H9 (cell line): Measurements from ENCODE around the gene NCAN. TPM values are rescaled to one million over a fixed set of nuclear protein-coding genes. Genes with fewer than 3 reads are reported as not detected.

Source experiments
- DNase-seq: peaks from one replicate; pipeline ENCODE4 v3.0.0-alpha.2; 2017
- H2AFZ ChIP-seq: one replicate; pipeline ENCODE4 v1.6.1; 2013; ENCODE audit warnings: mild to moderate bottlenecking, low read length, control low read depth, moderate library complexity
- H2AK5ac ChIP-seq: 2 replicates; pipeline ENCODE4 v1.6.1; 2013; ENCODE audit warnings: low read length, control low read depth, mixed read lengths; ENCODE audit not compliant: insufficient read length
- H2BK120ac ChIP-seq: one replicate; pipeline ENCODE4 v1.6.1; 2013; ENCODE audit warnings: low read depth, mild to moderate bottlenecking, low read length, control low read depth, inconsistent platforms; ENCODE audit not compliant: poor library complexity, severe bottlenecking
- H2BK12ac ChIP-seq: 2 replicates; pipeline ENCODE4 v1.6.1; 2013; ENCODE audit warnings: low read length, control low read depth, mixed read lengths, low read depth; ENCODE audit not compliant: insufficient read length
- H2BK15ac ChIP-seq: 2 replicates; pipeline ENCODE4 v1.6.1; 2013; ENCODE audit warnings: low read depth, low read length, control low read depth
- H2BK20ac ChIP-seq: one replicate; pipeline ENCODE4 v1.6.1; 2013; ENCODE audit warnings: low read depth, mild to moderate bottlenecking, low read length, control low read depth, inconsistent platforms; ENCODE audit not compliant: poor library complexity, severe bottlenecking
- H2BK5ac ChIP-seq: 2 replicates; pipeline ENCODE4 v1.6.1; 2013; ENCODE audit warnings: low read length, control low read depth, mixed read lengths; ENCODE audit not compliant: insufficient read length
- H3K14ac ChIP-seq: 2 replicates; pipeline ENCODE4 v1.6.1; 2013; ENCODE audit warnings: low read length, control low read depth; ENCODE audit not compliant: insufficient read depth
- H3K18ac ChIP-seq: 2 replicates; pipeline ENCODE4 v1.6.1; 2013; ENCODE audit warnings: low read depth, mild to moderate bottlenecking, mixed read lengths, low read length, control low read depth; ENCODE audit not compliant: insufficient read length
- H3K23ac ChIP-seq: 2 replicates; pipeline ENCODE4 v1.6.1; 2013; ENCODE audit warnings: low read length, control low read depth, mixed read lengths, low read depth; ENCODE audit not compliant: insufficient read length
- H3K23me2 ChIP-seq: 2 replicates; pipeline ENCODE4 v1.6.1; 2013; ENCODE audit warnings: low read depth, mild to moderate bottlenecking, mixed read lengths, low read length, control low read depth; ENCODE audit not compliant: insufficient read length, poor library complexity, severe bottlenecking
- H3K27ac ChIP-seq: 2 replicates; pipeline ENCODE4 v1.5.1; 2013; ENCODE audit warnings: low read length, control low read depth, mixed read lengths, low read depth; ENCODE audit not compliant: insufficient read length
- H3K27me3 ChIP-seq: 2 replicates; pipeline ENCODE4 v1.6.1; 2013; ENCODE audit warnings: low read length, control low read depth, inconsistent platforms; ENCODE audit not compliant: insufficient read depth
- H3K4ac ChIP-seq: 2 replicates; pipeline ENCODE4 v1.6.1; 2013; ENCODE audit warnings: low read depth, mild to moderate bottlenecking, control low read depth, inconsistent platforms, low read length, moderate library complexity
- H3K4me1 ChIP-seq: 2 replicates; pipeline ENCODE4 v1.6.1; 2013; ENCODE audit warnings: low read length, control low read depth, inconsistent platforms; ENCODE audit not compliant: insufficient read depth
- H3K4me2 ChIP-seq: 2 replicates; pipeline ENCODE4 v1.6.1; 2013; ENCODE audit warnings: low read length, control low read depth, mixed read lengths; ENCODE audit not compliant: insufficient read length, insufficient read depth
- H3K56ac ChIP-seq: 2 replicates; pipeline ENCODE4 v1.6.1; 2013; ENCODE audit warnings: low read depth, mild to moderate bottlenecking, mixed read lengths, low read length, control low read depth; ENCODE audit not compliant: insufficient read length
- H3K79me1 ChIP-seq: 2 replicates; pipeline ENCODE4 v1.6.1; 2013; ENCODE audit warnings: low read depth, mild to moderate bottlenecking, moderate library complexity, low read length, control low read depth, inconsistent platforms; ENCODE audit not compliant: insufficient read depth, poor library complexity, severe bottlenecking
- H3K79me2 ChIP-seq: 2 replicates; pipeline ENCODE4 v1.6.1; 2013; ENCODE audit warnings: low read length, control low read depth, inconsistent platforms; ENCODE audit not compliant: insufficient read depth
- H3K9ac ChIP-seq: 2 replicates; pipeline ENCODE4 v1.6.1; 2013; ENCODE audit warnings: low read length, control low read depth, mixed read lengths; ENCODE audit not compliant: insufficient read length; ENCODE audit errors: extremely low read depth
- H3K9me3 ChIP-seq: one replicate; pipeline ENCODE4 v1.6.1; 2013; ENCODE audit warnings: low read depth, low read length, inconsistent platforms; ENCODE audit not compliant: control insufficient read depth
- H3T11ph ChIP-seq: one replicate; pipeline ENCODE4 v1.6.1; 2013; ENCODE audit warnings: mild to moderate bottlenecking, low read length, control low read depth, inconsistent platforms
- H4K20me1 ChIP-seq: one replicate; pipeline ENCODE4 v1.6.1; 2013; ENCODE audit not compliant: control insufficient read depth, insufficient read length, insufficient read depth
- H4K5ac ChIP-seq: 2 replicates; pipeline ENCODE4 v1.6.1; 2013; ENCODE audit warnings: low read depth, mild to moderate bottlenecking, mixed read lengths, low read length, control low read depth; ENCODE audit not compliant: insufficient read length
- H4K8ac ChIP-seq: replicated peaks from 2 replicates; pipeline ENCODE4 v1.6.1; 2013; ENCODE audit warnings: low read length, control low read depth, mixed read lengths, low read depth; ENCODE audit not compliant: insufficient read length
- H4K91ac ChIP-seq: 2 replicates; pipeline ENCODE4 v1.6.1; 2013; ENCODE audit warnings: low read depth, mild to moderate bottlenecking, moderate library complexity, mixed read lengths, low read length, control low read depth; ENCODE audit not compliant: insufficient read length
- H3K27ac Mint-ChIP-seq, 3 experiments: 2 replicates in 2 of 3; 3 replicates in 1 of 3; pipeline ENCODE4 v1.8.0; 2020 to 2021; ENCODE audit warnings: mixed read lengths in 3 of 3, mild to moderate bottlenecking in 1 of 3, moderate library complexity in 1 of 3
- H3K27me3 Mint-ChIP-seq: 2 replicates; pipeline ENCODE4 v1.8.0; 2021; ENCODE audit warnings: low read depth, mild to moderate bottlenecking, moderate library complexity, mixed read lengths
- H3K36me3 Mint-ChIP-seq, 3 experiments: 2 replicates in 2 of 3; 3 replicates in 1 of 3; pipeline ENCODE4 v1.8.0; 2020 to 2021; ENCODE audit warnings: low read depth in 3 of 3, mixed read lengths in 3 of 3; ENCODE audit not compliant: insufficient read depth in 1 of 3
- H3K4me1 Mint-ChIP-seq, 2 experiments: 2 replicates each; pipeline ENCODE4 v1.8.0; 2020; ENCODE audit warnings: mixed read lengths in 2 of 2
- H3K4me3 Mint-ChIP-seq, 2 experiments: 2 replicates in 1 of 2; 3 replicates in 1 of 2; pipeline ENCODE4 v1.8.0; 2020 to 2021; ENCODE audit warnings: mild to moderate bottlenecking in 2 of 2, mixed read lengths in 2 of 2, moderate library complexity in 1 of 2
- H3K9me3 Mint-ChIP-seq, 2 experiments: 2 replicates in 1 of 2; 3 replicates in 1 of 2; pipeline ENCODE4 v1.8.0; 2020; ENCODE audit warnings: mild to moderate bottlenecking in 2 of 2, mixed read lengths in 2 of 2, moderate library complexity in 1 of 2
- WGBS: extraction: QIAGEN DNeasy Blood & Tissue Kit; methylation state at CpG from one replicate; pipeline ENCODE4 v1.1.7; 2013; ENCODE audit warnings: missing lambda C conversion rate, low lambda C conversion rate, mixed read lengths; ENCODE audit not compliant: insufficient read length; ENCODE audit errors: extremely low coverage; 5-methylcytosine and 5-hydroxymethylcytosine counted together
- total RNA-seq: library from RNA; stranded (reverse); gene quantifications from 2 replicates; pipeline ENCODE4 v1.2.1, GENCODE V29; 2021
- TF ChIP-seq, protein P1 (sequence below): fragments of 200-600 bp; sonication (generic); conservative IDR thresholded peaks from 3 replicates; pipeline ENCODE4 v1.8.0; 2021; ENCODE audit warnings: antibody characterized with exemption, mild to moderate bottlenecking

NCAN gene
- total RNA-seq, 1 experiment from 2014 or later: 1.6 TPM

- Histone ChIP-seq H4K20me1 (no peaks in the 10 kb centered on the region), H3K23me2 (no peaks in the 10 kb centered on the region), H3K4ac (no peak overlapping the region), H2BK20ac (no peak overlapping the region), H3K27me3 (peaks cover 4% of the 10 kb centered on the region; the same call in 1 of the 2 replicates), H3K9me3 (no peaks in the 10 kb centered on the region), H2BK5ac (no peak overlapping the region), H3K27ac (no peak overlapping the region), H2BK12ac (no peak overlapping the region), H4K8ac (no peak overlapping the region), H3K79me2 (no peaks in the 10 kb centered on the region), H2AK5ac (no peak overlapping the region), H3K79me1 (no peaks in the 10 kb centered on the region), H3K23ac (no peak overlapping the region), H3K9ac (no peak overlapping the region), H3K56ac (no peak overlapping the region), H4K5ac (no peak overlapping the region), H3T11ph (no peak overlapping the region), H4K91ac (no peak overlapping the region), H2BK120ac (no peak overlapping the region), H2BK15ac (no peak overlapping the region), H2AFZ (no peak overlapping the region), H3K14ac (no peak overlapping the region), H3K4me1 (no peaks in the 10 kb centered on the region), H3K4me2 (no peak overlapping the region), H3K18ac (no peak overlapping the region)
- DNase-seq: no peak
- no peak overlapping the region for H3K27ac Mint-ChIP-seq
- peak overlapping the region in 1 of 2 experiments; percentile 11; a peak in 2 of 5 replicates for H3K4me3 Mint-ChIP-seq
- peaks cover 82% of the 10 kb centered on the region for H3K27me3 Mint-ChIP-seq
- no CpG with 5 or more reads among the region's 5 CpGs for WGBS
- H3K9me3 Mint-ChIP-seq: peaks cover 0 to 9% of the 10 kb centered on the region in 2 experiments; a peak in 3 of 5 replicates
- TF ChIP-seq, protein P1, sequence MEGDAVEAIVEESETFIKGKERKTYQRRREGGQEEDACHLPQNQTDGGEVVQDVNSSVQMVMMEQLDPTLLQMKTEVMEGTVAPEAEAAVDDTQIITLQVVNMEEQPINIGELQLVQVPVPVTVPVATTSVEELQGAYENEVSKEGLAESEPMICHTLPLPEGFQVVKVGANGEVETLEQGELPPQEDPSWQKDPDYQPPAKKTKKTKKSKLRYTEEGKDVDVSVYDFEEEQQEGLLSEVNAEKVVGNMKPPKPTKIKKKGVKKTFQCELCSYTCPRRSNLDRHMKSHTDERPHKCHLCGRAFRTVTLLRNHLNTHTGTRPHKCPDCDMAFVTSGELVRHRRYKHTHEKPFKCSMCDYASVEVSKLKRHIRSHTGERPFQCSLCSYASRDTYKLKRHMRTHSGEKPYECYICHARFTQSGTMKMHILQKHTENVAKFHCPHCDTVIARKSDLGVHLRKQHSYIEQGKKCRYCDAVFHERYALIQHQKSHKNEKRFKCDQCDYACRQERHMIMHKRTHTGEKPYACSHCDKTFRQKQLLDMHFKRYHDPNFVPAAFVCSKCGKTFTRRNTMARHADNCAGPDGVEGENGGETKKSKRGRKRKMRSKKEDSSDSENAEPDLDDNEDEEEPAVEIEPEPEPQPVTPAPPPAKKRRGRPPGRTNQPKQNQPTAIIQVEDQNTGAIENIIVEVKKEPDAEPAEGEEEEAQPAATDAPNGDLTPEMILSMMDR: no peak
- H3K36me3 Mint-ChIP-seq: no peaks in the 10 kb centered on the region
- H3K4me1 Mint-ChIP-seq: peaks cover 0 to 3% of the 10 kb centered on the region in 2 experiments; a peak in 1 of 4 replicates
These were observed 11.3 kb downstream of the NCAN start for GRCh38 chr19:19223060-19223459.
